ENCODE results near the gene NATD1. TPM values are rescaled to one million over a fixed set of nuclear protein-coding genes. Genes with fewer than 3 reads are reported as not detected.

Gene NATD1
- total and polyA plus RNA-seq, 11 donors: 8.0 to 38.4 (median 18.7) TPM

GRCh38 chr17:21250854-21251253, 2.4 kb downstream of the NATD1 start:
- intact Hi-C loops (cut with DNase I): loop anchor here in 6 of 10 donors (5.0 to 10.0 kb wide), 3 partner anchors 39 to 126 kb away; partner anchors contain the start of genes DHRS7B (in 5 of the 6) and TMEM11 (in 2 of the 6)
- 55 to 64% (median 58%) methylated on average over 2 to 4 of the region's 4 CpGs for WGBS, 4 donors
- DNase-seq (no peak), ATAC-seq (no peak)
- TF ChIP-seq CTCF (IDR thresholded peaks at IDR 0.05) (no peak), POLR2A (IDR thresholded peaks at IDR 0.05) (no peak)
- H3K27me3 ChIP-seq: no peaks in the 10 kb centered on the region
- peaks cover 0 to 2% (median 0%) of the 10 kb centered on the region in 9 donors for H3K36me3 ChIP-seq
- H3K4me1 ChIP-seq: peaks cover 0 to 72% (median 46%) of the 10 kb centered on the region in 12 donors
- peak overlapping the region in 8 of 12 donors; percentile 2 to 81 (median 31) for H3K27ac ChIP-seq
- no peaks in the 10 kb centered on the region for H3K9me3 ChIP-seq
- peak overlapping the region in 1 of 12 donors; percentile 85 for H3K4me3 ChIP-seq

- H3K4me3 ChIP-seq: no peak overlapping the region
- no peak for ATAC-seq
- peaks cover 0 to 76% (median 47%) of the 10 kb centered on the region in 12 donors for H3K4me1 ChIP-seq
- peak overlapping the region in 2 of 12 donors; percentile 33 to 81 for H3K27ac ChIP-seq
- no peak for DNase-seq
- H3K9me3 ChIP-seq: no peaks in the 10 kb centered on the region
- 67 to 81% (median 71%) methylated on average over 7 of the region's 7 CpGs for WGBS, 4 donors
- peaks cover 0 to 2% (median 0%) of the 10 kb centered on the region in 9 donors for H3K36me3 ChIP-seq
- intact Hi-C loops (cut with DNase I): loop anchor here in 9 of 10 donors (5.0 to 10.0 kb wide), 3 partner anchors 38 to 125 kb away; partner anchors contain the start of genes DHRS7B (in 9 of the 9) and TMEM11 (in 2 of the 9)
- TF ChIP-seq CTCF (IDR thresholded peaks at IDR 0.05): no peak
- TF ChIP-seq POLR2A (IDR thresholded peaks at IDR 0.05): no peak
- no peaks in the 10 kb centered on the region for H3K27me3 ChIP-seq
Observed at GRCh38 chr17:21249920-21250703, 3.1 kb downstream of the NATD1 start.

GRCh38 chr17:21249086-21249795, 4.0 kb downstream of the NATD1 start:
- no peak overlapping the region for H3K4me3 ChIP-seq
- no peak for TF ChIP-seq POLR2A (IDR thresholded peaks at IDR 0.05)
- TF ChIP-seq CTCF (IDR thresholded peaks at IDR 0.05): no peak
- no peaks in the 10 kb centered on the region for H3K27me3 ChIP-seq
- H3K9me3 ChIP-seq: no peaks in the 10 kb centered on the region
- H3K4me1 ChIP-seq: peaks cover 0 to 76% (median 47%) of the 10 kb centered on the region in 12 donors
- ATAC-seq (peak in 1 of 4 donors; percentile 15), DNase-seq (no peak)
- H3K36me3 ChIP-seq: peaks cover 0 to 2% (median 0%) of the 10 kb centered on the region in 9 donors
- intact Hi-C loops (cut with DNase I): loop anchor here in 4 of 10 donors (10.0 kb wide), 1 partner anchor 124 kb away; the partner anchor contains the start of gene DHRS7B (in 4 of the 4)
- H3K27ac ChIP-seq: peak overlapping the region in 8 of 12 donors; percentile 18 to 80 (median 60)
- 64 to 80% (median 73%) methylated on average over 11 to 12 of the region's 12 CpGs for WGBS, 4 donors
